Measurements from ENCODE around the gene CSF2RB.

DNA sequence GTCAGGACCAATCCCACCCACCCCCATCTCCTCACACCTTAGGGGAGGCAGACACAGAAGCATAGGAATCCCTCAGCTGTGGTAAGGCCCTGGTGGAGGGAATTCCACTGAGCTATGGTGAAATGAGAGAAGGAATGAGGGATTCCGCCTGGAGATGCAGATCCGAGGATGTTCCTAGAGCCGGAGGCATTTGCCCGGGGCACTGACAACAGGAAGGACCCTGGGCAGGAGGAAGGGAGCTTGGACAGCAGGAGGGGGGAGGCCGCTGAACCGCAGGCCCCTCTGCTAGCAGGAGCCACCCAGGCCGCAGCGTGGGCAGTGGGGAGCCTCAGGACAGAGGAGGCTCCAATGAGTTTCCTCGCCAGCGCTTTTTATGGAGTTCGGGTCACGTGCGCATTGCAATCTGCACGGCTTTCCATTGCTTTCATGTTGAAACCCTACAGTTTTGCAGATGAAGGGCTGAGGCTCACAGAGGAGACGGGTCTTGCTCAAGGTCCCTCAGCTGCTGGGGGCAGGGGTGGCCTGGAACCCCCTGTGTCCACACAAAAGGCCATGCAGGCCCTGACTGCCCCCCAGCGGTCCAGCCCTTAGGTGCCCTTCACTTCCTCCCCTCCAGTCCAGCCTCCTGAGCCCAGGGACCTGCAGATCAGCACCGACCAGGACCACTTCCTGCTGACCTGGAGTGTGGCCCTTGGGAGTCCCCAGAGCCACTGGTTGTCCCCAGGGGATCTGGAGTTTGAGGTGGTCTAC lies 15.5 kb downstream of the CSF2RB start:
- TF ChIP-seq POLR2A (IDR thresholded peaks at IDR 0.05), result no peak
- no peak for TF ChIP-seq CTCF (IDR thresholded peaks at IDR 0.05)

All from right lobe of liver (tissue), 4 donors.